GM23248 (cell line): Measurements from ENCODE around the gene CCDC187. TPM values are rescaled to one million over a fixed set of nuclear protein-coding genes. Genes with fewer than 3 reads are reported as not detected.

Experiments
- DNase-seq: peaks from one replicate; pipeline ENCODE4 v3.0.0-alpha.2; 2015
- H2AFZ ChIP-seq: fragments of 200-600 bp; sonication (generic); 2 replicates; pipeline ENCODE4 v1.6.1; 2016; ENCODE audit warnings: antibody characterized with exemption
- H3F3A ChIP-seq: fragments of 200-600 bp; sonication (generic); 2 replicates; pipeline ENCODE4 v1.6.1; 2016; ENCODE audit warnings: mild to moderate bottlenecking, antibody characterized with exemption, mixed run types; ENCODE audit not compliant: insufficient read depth
- H3K27ac ChIP-seq: fragments of 200-600 bp; sonication (generic); 2 replicates; pipeline ENCODE4 v1.5.1; 2016; ENCODE audit warnings: mild to moderate bottlenecking
- H3K27me3 ChIP-seq: fragments of 200-600 bp; sonication (generic); replicated peaks from 2 replicates; pipeline ENCODE4 v1.6.1; 2016; ENCODE audit warnings: mild to moderate bottlenecking; ENCODE audit not compliant: insufficient read depth
- H3K36me3 ChIP-seq: fragments of 200-600 bp; sonication (generic); 2 replicates; pipeline ENCODE4 v1.6.1; 2016; ENCODE audit warnings: low read depth, mild to moderate bottlenecking
- H3K4me1 ChIP-seq: fragments of 200-600 bp; sonication (generic); 2 replicates; pipeline ENCODE4 v1.6.1; 2016; ENCODE audit warnings: mild to moderate bottlenecking; ENCODE audit not compliant: insufficient read depth
- H3K4me2 ChIP-seq: fragments of 200-600 bp; sonication (generic); one replicate; pipeline ENCODE4 v1.6.1; 2016; ENCODE audit warnings: mild to moderate bottlenecking; ENCODE audit not compliant: unreplicated experiment
- H3K4me3 ChIP-seq: fragments of 200-600 bp; sonication (generic); 2 replicates; pipeline ENCODE4 v1.5.1; 2016; ENCODE audit warnings: mild to moderate bottlenecking
- H3K79me2 ChIP-seq: fragments of 200-600 bp; sonication (generic); 2 replicates; pipeline ENCODE4 v1.6.1; 2016; ENCODE audit warnings: mild to moderate bottlenecking; ENCODE audit not compliant: insufficient read depth
- H3K9ac ChIP-seq: fragments of 200-600 bp; sonication (generic); 2 replicates; pipeline ENCODE4 v1.6.1; 2016; ENCODE audit warnings: mild to moderate bottlenecking
- H3K9me2 ChIP-seq: fragments of 200-600 bp; sonication (generic); 2 replicates; pipeline ENCODE4 v1.6.1; 2016; ENCODE audit warnings: mixed run types, mild to moderate bottlenecking, moderate library complexity; ENCODE audit not compliant: insufficient read depth
- H3K9me3 ChIP-seq: fragments of 200-600 bp; sonication (generic); one replicate; pipeline ENCODE4 v1.6.1; 2017; ENCODE audit warnings: low read depth
- H4K20me1 ChIP-seq: fragments of 200-600 bp; sonication (generic); 2 replicates; pipeline ENCODE4 v1.6.0; 2016; ENCODE audit not compliant: insufficient read depth
- EZH2 ChIP-seq: fragments of 200-600 bp; sonication (generic); IDR thresholded peaks from 2 replicates; pipeline ENCODE4 v1.6.1; 2018; ENCODE audit warnings: antibody characterized with exemption, mild to moderate bottlenecking; ENCODE audit not compliant: insufficient read depth, poor library complexity, severe bottlenecking
- EZH2phosphoT487 ChIP-seq: fragments of 200-600 bp; sonication (generic); IDR thresholded peaks from 2 replicates; pipeline ENCODE4 v1.6.1; 2018; ENCODE audit warnings: antibody characterized with exemption, moderate library complexity, mild to moderate bottlenecking, low read depth; ENCODE audit not compliant: insufficient read depth
- WGBS, 2 experiments: methylation state at CpG; one replicate each; pipeline ENCODE4 v1.1.6; 2015 to 2017; ENCODE audit warnings: low lambda C conversion rate in 2 of 2, low coverage in 1 of 2; ENCODE audit errors: missing lambda C conversion rate in 2 of 2; 5-methylcytosine and 5-hydroxymethylcytosine counted together
- in situ Hi-C: fragments of 300-500 bp; cut with MboI; formaldehyde crosslinking; loops from 2 replicates; pipeline ENCODE4 v1.15.0; 2020
- polyA plus RNA-seq: library from polyadenylated mRNA; unstranded; fragments of >200 nt; fragmentation: Nextera tagmentation; extraction: Ambion mirVana; gene quantifications from 2 replicates; pipeline ENCODE4 v1.2.1, GENCODE V29; 2016
- total RNA-seq: library from RNA; depleted of rRNA; stranded (reverse); fragments of >200 nt; shearing (Covaris generic); gene quantifications from 2 replicates; pipeline ENCODE4 v1.2.3, GENCODE V29; 2014

CCDC187 gene
- total and polyA plus RNA-seq, 2 experiments from 2014 or later, result not detected

DNA sequence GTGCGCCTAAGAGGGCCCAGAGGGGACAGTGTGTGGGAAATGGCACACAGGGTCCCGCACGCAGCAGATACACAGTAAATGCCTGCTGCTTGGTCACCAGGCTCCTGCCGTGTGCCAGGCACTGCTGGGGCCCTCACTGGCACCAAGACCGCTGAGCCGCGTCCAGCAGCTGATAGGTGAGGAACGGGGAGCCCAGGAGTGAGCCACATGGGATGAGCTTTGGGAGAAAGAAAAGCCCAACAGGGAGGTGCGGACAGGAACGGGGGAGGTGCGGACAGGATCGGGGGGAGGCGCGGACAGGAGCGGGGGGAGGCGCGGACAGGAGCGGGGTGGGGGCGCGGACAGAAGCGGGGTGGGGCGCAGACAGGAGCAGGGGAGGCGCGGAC, 40.0 kb upstream of the CCDC187 start:
- DNase-seq, result no peak
- Histone ChIP-seq H2AFZ (no peak overlapping the region), H3K79me2 (no peaks in the 10 kb centered on the region), H3K9ac (no peak overlapping the region), H3F3A (peaks cover 8% of the 10 kb centered on the region; the same call in 1 of the 2 replicates), H3K9me3 (no peaks in the 10 kb centered on the region), H3K36me3 (no peaks in the 10 kb centered on the region; the same call in 1 of the 2 replicates), H3K27me3 (no peaks in the 10 kb centered on the region), H3K4me2 (no peak overlapping the region), H3K4me1 (peaks cover 19% of the 10 kb centered on the region), H3K4me3 (no peak overlapping the region), H3K9me2 (no peaks in the 10 kb centered on the region), H4K20me1 (no peaks in the 10 kb centered on the region), H3K27ac (no peak overlapping the region)
- no peak for TF ChIP-seq EZH2phosphoT487
- TF ChIP-seq EZH2, result no peak
- WGBS, 2 experiments, result 93 to 95% methylated on average over 6 to 24 of the region's 24 CpGs
- in situ Hi-C loops, result no loop called here

DNA sequence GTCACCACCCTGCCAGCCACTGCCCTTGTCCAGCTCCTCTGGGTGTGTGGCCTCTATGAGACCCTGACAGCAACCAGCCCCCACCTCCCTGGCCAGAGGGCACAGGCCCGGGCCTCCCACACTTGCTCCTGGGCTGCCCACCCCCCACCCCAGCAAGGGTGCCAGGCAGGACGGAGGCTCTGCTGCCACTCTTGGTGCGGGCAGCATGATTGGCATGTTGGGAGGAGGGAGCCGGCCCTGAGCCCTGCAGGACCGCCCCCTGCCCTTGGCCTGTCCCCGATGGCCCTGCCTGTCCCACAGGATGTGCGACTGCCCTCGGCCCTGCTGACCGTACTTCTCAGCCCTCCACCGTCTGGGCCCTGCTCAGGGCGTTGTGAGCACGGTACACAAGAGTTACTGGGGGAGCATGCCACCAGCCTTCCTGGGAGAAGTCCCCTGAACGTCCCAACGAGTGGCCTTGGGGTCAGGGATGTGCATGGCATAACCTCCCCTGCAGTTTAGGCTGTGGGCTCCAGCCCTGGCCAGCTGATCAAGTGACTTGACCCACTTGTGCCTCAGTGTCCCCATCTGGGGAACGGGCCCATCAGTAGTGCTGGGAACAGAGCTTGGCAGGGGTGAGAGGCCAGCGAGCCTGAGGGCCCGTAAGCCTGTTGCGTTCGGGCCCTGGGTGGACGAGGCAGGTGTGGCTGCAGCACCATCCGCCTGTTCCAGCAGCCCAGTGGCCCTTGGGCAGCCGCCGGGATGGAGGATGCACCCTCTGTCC, 39.4 kb upstream of the CCDC187 start:
- no peak overlapping the region for H3K9ac ChIP-seq
- no peaks in the 10 kb centered on the region for H3K79me2 ChIP-seq
- no peak for DNase-seq
- 88 to 89% methylated on average over 18 to 23 of the region's 23 CpGs for WGBS, 2 experiments
- H3K9me2 ChIP-seq, result no peaks in the 10 kb centered on the region
- peaks cover 19% of the 10 kb centered on the region for H3K4me1 ChIP-seq
- no peak overlapping the region for H3K27ac ChIP-seq
- H3K9me3 ChIP-seq, result no peaks in the 10 kb centered on the region
- H3K4me2 ChIP-seq, result no peak overlapping the region
- peaks cover 8% of the 10 kb centered on the region; the same call in 1 of the 2 replicates for H3F3A ChIP-seq
- H3K4me3 ChIP-seq, result no peak overlapping the region
- in situ Hi-C loops, result no loop called here
- no peaks in the 10 kb centered on the region for H3K27me3 ChIP-seq
- H2AFZ ChIP-seq, result no peak overlapping the region
- no peaks in the 10 kb centered on the region for H4K20me1 ChIP-seq
- TF ChIP-seq EZH2phosphoT487, result no peak
- no peak for TF ChIP-seq EZH2
- H3K36me3 ChIP-seq, result no peaks in the 10 kb centered on the region; the same call in 1 of the 2 replicates

DNA sequence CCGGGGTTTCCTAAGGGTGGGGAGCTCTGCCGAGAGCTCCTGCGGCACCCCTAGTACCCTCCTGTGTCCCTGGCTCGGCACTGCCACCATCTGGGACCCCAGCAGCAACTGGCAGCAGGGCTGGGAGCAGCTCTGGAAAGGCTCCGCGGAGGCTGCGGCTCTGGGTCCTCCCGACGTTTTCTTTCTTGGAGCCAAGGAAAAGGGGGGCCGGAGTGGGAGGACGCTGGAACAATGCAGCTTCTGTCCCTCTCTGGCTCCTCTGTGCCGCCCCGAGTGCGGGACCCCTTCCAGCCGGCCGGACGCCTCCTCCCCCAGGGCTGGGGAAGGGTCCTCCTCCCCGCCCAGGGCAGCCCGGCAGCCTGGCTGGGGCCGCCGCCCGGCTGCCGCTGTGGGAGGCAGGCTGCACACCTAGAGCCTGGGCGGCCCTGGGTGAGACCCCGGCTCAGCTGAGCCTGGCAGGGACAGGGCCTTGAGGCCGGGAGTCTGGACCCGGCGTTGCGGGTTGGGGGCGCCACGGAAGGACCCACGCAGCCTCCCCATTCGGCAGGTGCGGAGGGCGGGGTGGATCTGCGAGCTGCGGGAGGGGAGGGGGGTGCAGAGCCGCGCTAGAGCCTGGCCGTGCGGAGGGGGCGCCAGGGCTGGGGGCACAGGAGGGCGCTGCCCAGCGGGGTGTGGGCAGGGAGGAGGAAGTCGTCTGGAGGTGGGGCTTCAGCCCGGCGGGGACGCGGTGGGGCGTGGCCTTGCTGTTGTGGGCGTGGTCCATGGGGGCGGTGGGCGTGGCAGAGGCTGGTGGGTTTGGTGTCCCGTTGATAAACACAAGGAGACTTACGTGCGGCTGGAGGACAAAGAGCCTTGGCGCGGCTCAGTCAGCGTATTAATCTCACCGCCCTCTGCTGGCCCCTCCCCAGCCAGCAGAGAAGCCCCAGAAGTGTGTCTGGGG, 38.6 kb upstream of the CCDC187 start:
- no peak overlapping the region for H3K27ac ChIP-seq
- no peak overlapping the region for H3K9ac ChIP-seq
- in situ Hi-C loops, result no loop called here
- no peak for TF ChIP-seq EZH2
- TF ChIP-seq EZH2phosphoT487, result no peak
- H3K36me3 ChIP-seq, result no peaks in the 10 kb centered on the region; the same call in 1 of the 2 replicates
- H3K9me3 ChIP-seq, result no peaks in the 10 kb centered on the region
- 49 to 63% methylated on average over 30 to 59 of the region's 60 CpGs for WGBS, 2 experiments
- H3K4me2 ChIP-seq, result no peak overlapping the region
- no peak overlapping the region for H3K4me3 ChIP-seq
- no peaks in the 10 kb centered on the region for H3K27me3 ChIP-seq
- peaks cover 8% of the 10 kb centered on the region; the same call in 1 of the 2 replicates for H3F3A ChIP-seq
- H3K9me2 ChIP-seq, result no peaks in the 10 kb centered on the region
- H2AFZ ChIP-seq, result no peak overlapping the region
- H3K4me1 ChIP-seq, result peaks cover 19% of the 10 kb centered on the region
- H4K20me1 ChIP-seq, result no peaks in the 10 kb centered on the region
- DNase-seq, result peak; percentile 64
- H3K79me2 ChIP-seq, result no peaks in the 10 kb centered on the region

DNA sequence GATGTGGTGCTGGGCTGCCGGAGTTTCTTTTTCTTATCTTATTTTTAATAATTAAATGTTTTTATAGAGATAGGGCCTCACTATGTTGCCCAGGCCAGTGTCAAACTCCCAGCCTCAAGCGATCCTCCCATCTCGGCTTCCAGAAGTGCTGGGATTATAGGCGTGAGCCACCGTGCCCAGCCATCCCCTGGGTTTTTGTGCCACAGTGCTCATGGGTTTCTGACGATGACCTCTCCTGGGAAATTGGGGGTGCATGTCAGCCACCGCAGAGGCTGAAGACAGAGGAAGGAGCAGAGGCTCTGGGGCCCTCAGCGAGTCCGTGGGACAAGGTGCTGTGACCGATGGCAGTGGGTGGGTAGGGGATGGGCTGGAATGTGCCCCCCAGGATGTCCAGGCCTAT, 37.9 kb upstream of the CCDC187 start:
- Histone ChIP-seq H4K20me1 (no peaks in the 10 kb centered on the region), H3K4me1 (peaks cover 19% of the 10 kb centered on the region), H3K27me3 (no peaks in the 10 kb centered on the region), H3K4me3 (no peak overlapping the region), H3K9me3 (no peaks in the 10 kb centered on the region), H2AFZ (no peak overlapping the region), H3K27ac (no peak overlapping the region), H3F3A (peaks cover 8% of the 10 kb centered on the region; the same call in 1 of the 2 replicates), H3K9me2 (no peaks in the 10 kb centered on the region), H3K9ac (no peak overlapping the region), H3K4me2 (no peak overlapping the region), H3K36me3 (no peaks in the 10 kb centered on the region; the same call in 1 of the 2 replicates), H3K79me2 (no peaks in the 10 kb centered on the region)
- no peak for DNase-seq
- 76% methylated on average over 8 to 10 of the region's 10 CpGs for WGBS, 2 experiments
- in situ Hi-C loops, result no loop called here
- TF ChIP-seq EZH2 (no peak), EZH2phosphoT487 (no peak)
